ENCODE data around the gene ZNF124.

Gene ZNF124

DNA sequence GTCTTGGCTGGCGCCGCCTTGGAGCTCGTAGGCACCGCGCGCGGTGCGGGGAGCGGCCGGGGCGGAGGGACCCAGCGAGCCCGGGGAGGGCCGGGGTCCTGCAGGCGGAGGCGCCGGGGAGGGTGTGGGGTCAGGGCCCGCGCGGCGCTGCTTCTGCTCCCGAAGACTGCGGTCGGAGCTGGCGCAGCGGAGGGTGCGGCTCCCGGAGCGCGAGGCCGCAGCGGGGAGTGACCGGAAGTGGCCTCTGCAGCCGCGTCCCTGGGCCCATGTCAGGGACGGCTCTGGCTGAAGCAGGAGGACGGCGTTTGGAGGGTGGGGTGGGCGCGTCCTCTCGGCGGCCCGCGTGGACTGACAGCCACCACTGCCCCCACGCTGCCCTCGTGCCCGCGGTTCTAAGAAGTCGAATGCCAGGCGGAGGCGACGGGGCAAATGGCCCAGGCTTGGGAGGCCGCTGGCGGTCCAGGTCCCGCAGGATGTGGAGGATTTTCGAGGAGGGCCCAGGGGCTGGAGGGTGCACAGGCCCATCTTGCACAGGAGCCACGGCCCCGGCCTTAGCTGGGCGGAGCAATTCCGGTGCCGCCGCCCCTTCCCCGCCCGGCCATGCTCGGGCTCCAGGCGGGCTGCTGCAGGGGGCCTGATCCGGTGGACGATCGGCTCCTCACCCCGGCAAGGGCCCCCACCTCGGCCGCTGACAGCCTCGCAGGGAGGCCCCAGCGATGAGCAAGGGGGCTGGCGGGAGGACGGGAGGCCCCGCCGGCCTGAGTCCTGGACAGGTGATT lies 59.9 kb downstream of the ZNF124 start:
- DNase-seq = no peak

DNA sequence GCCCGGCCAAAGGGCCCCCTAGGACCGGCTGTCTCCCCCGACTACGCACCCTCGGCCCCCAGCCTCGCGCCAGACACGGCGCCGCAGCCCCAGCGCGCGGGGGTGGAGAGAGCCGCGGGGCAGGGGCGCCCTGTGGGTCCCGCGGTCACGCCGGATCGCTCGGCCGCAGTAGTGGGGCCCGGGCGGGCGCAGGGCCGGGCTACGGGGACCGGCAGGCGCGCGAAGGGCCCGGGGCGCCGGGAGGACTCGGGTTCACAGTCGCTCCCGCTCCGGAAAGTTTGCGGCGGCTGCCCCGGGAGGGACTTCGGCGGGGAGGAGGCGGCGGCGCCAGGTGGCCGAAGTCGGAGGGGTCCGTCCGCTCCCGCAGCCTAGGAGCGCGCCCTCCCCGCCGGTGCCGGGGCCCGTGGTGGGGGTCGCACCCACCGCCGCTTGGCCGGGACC lies 60.5 kb downstream of the ZNF124 start:
- no peak for DNase-seq

DNA sequence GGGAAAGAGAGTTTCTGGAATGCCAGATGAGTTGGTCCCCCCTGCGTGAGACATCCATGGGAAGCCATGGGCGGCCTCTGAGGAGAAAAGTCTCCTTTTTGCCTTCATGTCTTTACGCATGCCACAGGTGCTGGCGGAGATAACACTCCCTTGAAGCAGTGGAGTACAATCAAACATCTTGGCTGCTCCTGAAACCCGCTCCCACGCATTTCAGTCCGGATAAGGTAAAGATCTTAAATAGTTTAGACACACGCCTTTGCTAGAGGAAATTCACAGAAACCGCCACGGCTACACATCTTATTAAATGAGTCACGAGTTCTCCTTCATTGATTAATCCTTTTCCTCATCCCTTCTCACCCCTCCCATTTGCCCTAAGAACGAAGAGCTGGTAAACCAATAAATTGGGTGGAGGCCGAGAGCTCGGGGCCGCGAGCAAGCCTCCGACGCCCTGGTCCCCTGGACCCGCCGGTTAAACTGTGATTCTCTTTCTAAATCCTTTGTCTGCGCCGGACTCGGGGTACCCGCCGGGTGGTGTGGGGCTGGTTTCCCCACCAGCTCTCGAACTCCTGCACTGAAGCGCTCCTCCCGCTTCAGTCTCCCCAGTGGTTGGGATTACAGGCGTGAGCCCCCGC lies 61.1 kb downstream of the ZNF124 start:
- DNase-seq = no peak

DNA sequence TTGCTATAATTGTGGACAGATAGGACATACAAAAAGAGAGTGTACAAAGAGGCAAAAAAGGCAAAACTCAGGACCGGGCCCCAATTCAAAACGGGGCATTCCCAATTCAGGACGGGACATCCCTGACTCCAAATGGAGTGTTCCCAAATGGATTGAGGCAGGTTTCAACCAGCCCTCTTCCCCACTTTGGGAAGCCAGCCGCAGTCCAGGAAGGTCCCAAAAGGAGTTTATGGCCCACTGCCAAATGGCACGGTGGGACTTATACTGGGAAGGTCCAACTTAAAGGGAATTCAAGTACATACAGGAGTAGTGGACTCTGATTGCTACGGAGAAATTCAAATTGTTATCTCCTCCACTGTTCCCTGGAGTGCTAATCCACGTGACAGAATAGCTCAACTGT lies 64.1 kb downstream of the ZNF124 start:
- no peak for DNase-seq

DNA sequence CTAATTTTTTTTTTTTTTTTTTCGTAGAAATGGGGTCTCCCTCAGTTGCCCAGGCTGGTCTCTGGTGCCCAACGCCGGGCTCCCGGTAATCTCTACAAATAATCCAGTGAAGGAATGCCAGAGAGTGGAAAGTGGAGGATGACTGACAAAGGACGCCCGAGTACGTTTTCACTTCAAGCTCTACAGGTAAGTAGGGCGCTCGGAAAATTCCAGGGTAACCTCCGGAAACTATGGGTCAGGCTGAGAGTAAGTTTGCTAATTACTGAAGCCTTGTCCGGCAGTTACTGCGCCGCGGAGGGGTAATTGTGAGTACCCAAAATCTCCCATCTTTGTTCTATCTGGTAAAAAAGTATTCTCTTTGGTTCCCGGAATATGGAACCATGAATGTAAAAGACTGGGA lies 65.9 kb downstream of the ZNF124 start:
- no peak for DNase-seq
